HL-60 (cell line): ENCODE measurements around the gene FBLN1.

Source experiments
- GABPA ChIP-seq: IDR thresholded peaks from 2 replicates; pipeline ENCODE4 v1.6.1; 2012; ENCODE audit warnings: low read depth
- POLR2AphosphoS5 ChIP-seq: IDR thresholded peaks from 2 replicates; pipeline ENCODE4 v1.6.1; 2012; ENCODE audit warnings: low read depth
- REST ChIP-seq: IDR thresholded peaks from 2 replicates; pipeline ENCODE4 v1.6.1; 2012; ENCODE audit warnings: low read depth; ENCODE audit not compliant: insufficient replicate concordance
- SPI1 ChIP-seq: IDR thresholded peaks from 2 replicates; pipeline ENCODE4 v1.6.1; 2012; ENCODE audit warnings: low read depth, mild to moderate bottlenecking, borderline replicate concordance
- TF ChIP-seq, protein P1 (sequence below): IDR thresholded peaks from one replicate; pipeline ENCODE4 v1.5.1; 2011; ENCODE audit warnings: low read length, control low read depth, inconsistent platforms; ENCODE audit not compliant: insufficient read depth

- TF ChIP-seq, protein P1, sequence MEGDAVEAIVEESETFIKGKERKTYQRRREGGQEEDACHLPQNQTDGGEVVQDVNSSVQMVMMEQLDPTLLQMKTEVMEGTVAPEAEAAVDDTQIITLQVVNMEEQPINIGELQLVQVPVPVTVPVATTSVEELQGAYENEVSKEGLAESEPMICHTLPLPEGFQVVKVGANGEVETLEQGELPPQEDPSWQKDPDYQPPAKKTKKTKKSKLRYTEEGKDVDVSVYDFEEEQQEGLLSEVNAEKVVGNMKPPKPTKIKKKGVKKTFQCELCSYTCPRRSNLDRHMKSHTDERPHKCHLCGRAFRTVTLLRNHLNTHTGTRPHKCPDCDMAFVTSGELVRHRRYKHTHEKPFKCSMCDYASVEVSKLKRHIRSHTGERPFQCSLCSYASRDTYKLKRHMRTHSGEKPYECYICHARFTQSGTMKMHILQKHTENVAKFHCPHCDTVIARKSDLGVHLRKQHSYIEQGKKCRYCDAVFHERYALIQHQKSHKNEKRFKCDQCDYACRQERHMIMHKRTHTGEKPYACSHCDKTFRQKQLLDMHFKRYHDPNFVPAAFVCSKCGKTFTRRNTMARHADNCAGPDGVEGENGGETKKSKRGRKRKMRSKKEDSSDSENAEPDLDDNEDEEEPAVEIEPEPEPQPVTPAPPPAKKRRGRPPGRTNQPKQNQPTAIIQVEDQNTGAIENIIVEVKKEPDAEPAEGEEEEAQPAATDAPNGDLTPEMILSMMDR, result no peak
- TF ChIP-seq POLR2AphosphoS5 (no peak), GABPA (no peak), REST (no peak), SPI1 (no peak)
Measured at GRCh38 chr22:45562537-45563361, 60.1 kb downstream of the FBLN1 start.
